DMS 273 (cell line): ENCODE measurements around the gene AXIN1.
"Not testable (repeated sequence)": the region's sequence is repeated elsewhere in the genome, so short reads cannot be mapped to it uniquely, and the experiment has no call there.

ENCODE experiments used
- DNase-seq: peaks from one replicate; lab custom pipeline; 2025; ENCODE audit not compliant: unreplicated experiment; lab: John Stamatoyannopoulos, UW

Gene AXIN1

GRCh38 chr16:354971-355461 is 2.5 kb upstream of the AXIN1 start:
- no peak for DNase-seq

- no peak for DNase-seq
Measured at GRCh38 chr16:354291-354881, 1.9 kb upstream of the AXIN1 start.

- DNase-seq: no peak
Measured at GRCh38 chr16:353404-354290, 1.1 kb upstream of the AXIN1 start.

GRCh38 chr16:351804-352520 is 561 bp downstream of the AXIN1 start:
- peak; percentile 70 for DNase-seq

- DNase-seq: no peak
Measured at GRCh38 chr16:350203-350602, 2.3 kb downstream of the AXIN1 start.

GRCh38 chr16:349211-349610 is 3.3 kb downstream of the AXIN1 start:
- no peak for DNase-seq

- DNase-seq: not testable (repeated sequence)
Measured at GRCh38 chr16:348495-348894, 4.0 kb downstream of the AXIN1 start.

GRCh38 chr16:347203-347602 is 5.3 kb downstream of the AXIN1 start:
- DNase-seq: no peak

- no peak for DNase-seq
Measured at GRCh38 chr16:346587-346986, 5.9 kb downstream of the AXIN1 start.

GRCh38 chr16:345772-346171 is 6.8 kb downstream of the AXIN1 start:
- DNase-seq: no peak

- no peak for DNase-seq
Measured at GRCh38 chr16:342455-343213, 9.9 kb downstream of the AXIN1 start.

GRCh38 chr16:341974-342336 is 10.6 kb downstream of the AXIN1 start:
- DNase-seq: not testable (repeated sequence)

- DNase-seq: not testable (repeated sequence)
Measured at GRCh38 chr16:341095-341973, 11.2 kb downstream of the AXIN1 start.

- no peak for DNase-seq
Measured at GRCh38 chr16:340370-341091, 12.0 kb downstream of the AXIN1 start.

GRCh38 chr16:339680-340079 is 12.8 kb downstream of the AXIN1 start:
- DNase-seq: no peak

GRCh38 chr16:337975-338575 is 14.4 kb downstream of the AXIN1 start:
- DNase-seq: no peak

GRCh38 chr16:337437-337836 is 15.1 kb downstream of the AXIN1 start:
- DNase-seq: peak; percentile 50

- no peak for DNase-seq
Measured at GRCh38 chr16:336269-336668, 16.3 kb downstream of the AXIN1 start.
